SK-N-SH (cell line): ENCODE data around the gene CTSH. TPM values are rescaled to one million over a fixed set of nuclear protein-coding genes. Genes with fewer than 3 reads are reported as not detected.

Experiments used
- CTCF ChIA-PET: fragments of 300-600, 350-600 bp; formaldehyde crosslinking; extraction: SDS; loops from one replicate; lab custom pipeline; 2021; lab: Yijun Ruan, JAX
- POLR2A ChIA-PET: fragments of 350-600 bp; sonication (Branson Sonifier 250); formaldehyde crosslinking; extraction: SDS; loops from one replicate; lab custom pipeline; 2020; ENCODE audit warnings: antibody characterized with exemption, inconsistent platforms; lab: Yijun Ruan, JAX
- DNase-seq: peaks from one replicate; pipeline ENCODE4 v3.0.0; 2012
- H2AFZ ChIP-seq: fragments of 200-600 bp; sonication (generic); 2 replicates; pipeline ENCODE4 v1.8.1; 2016; ENCODE audit warnings: antibody characterized with exemption, mild to moderate bottlenecking, low read depth
- H3F3A ChIP-seq: fragments of 200-600 bp; sonication (generic); replicated peaks from 2 replicates; pipeline ENCODE3; 2016; ENCODE audit warnings: antibody characterized with exemption, mild to moderate bottlenecking; ENCODE audit not compliant: insufficient read depth
- H3K27ac ChIP-seq, 2 experiments: fragments of 200-500 bp in 1 of 2; fragments of 200-600 bp in 1 of 2; sonication (Bioruptor generic) in 1 of 2; sonication (generic), shearing (Covaris generic) in 1 of 2; 2 replicates each; pipeline versions ENCODE4 v1.5.1 to v1.6.1; 2014 to 2016; ENCODE audit warnings: low read depth in 2 of 2, inconsistent platforms in 1 of 2, low read length in 1 of 2, mild to moderate bottlenecking in 1 of 2, mixed read lengths in 1 of 2
- H3K27me3 ChIP-seq: fragments of 200-600 bp; sonication (generic), shearing (Covaris generic); 2 replicates; pipeline ENCODE4 v1.6.1; 2016; ENCODE audit warnings: mixed run types; ENCODE audit not compliant: insufficient read depth
- H3K36me3 ChIP-seq, 2 experiments: fragments of 200-500 bp in 1 of 2; fragments of 200-600 bp in 1 of 2; sonication (Bioruptor generic) in 1 of 2; sonication (generic) in 1 of 2; replicated peaks in 1 of 2; 2 replicates each; pipeline versions ENCODE3 to v1.5.1; 2014 to 2016; ENCODE audit warnings: low read length in 1 of 2, mild to moderate bottlenecking in 1 of 2; ENCODE audit not compliant: insufficient read depth in 2 of 2, control insufficient read depth in 1 of 2
- H3K4me1 ChIP-seq, 2 experiments: fragments of 200-500 bp in 1 of 2; fragments of 200-600 bp in 1 of 2; sonication (Bioruptor generic) in 1 of 2; sonication (generic), shearing (Covaris generic) in 1 of 2; 2 replicates each; pipeline versions ENCODE4 v1.5.1 to v1.6.1; 2014 to 2016; ENCODE audit warnings: low read depth in 1 of 2, low read length in 1 of 2, mixed run types in 1 of 2; ENCODE audit not compliant: insufficient read depth in 2 of 2, control insufficient read depth in 1 of 2
- H3K4me2 ChIP-seq: fragments of 200-600 bp; sonication (generic), shearing (Covaris generic); 2 replicates; pipeline ENCODE4 v1.6.1; 2017; ENCODE audit warnings: mixed run types
- H3K4me3 ChIP-seq, 2 experiments: fragments of 200-500 bp in 1 of 2; fragments of 200-600 bp in 1 of 2; sonication (Bioruptor generic) in 1 of 2; sonication (generic), shearing (Covaris generic) in 1 of 2; 2 replicates each; pipeline versions ENCODE4 v1.5.1 to v1.8.1; 2014 to 2016; ENCODE audit warnings: low read depth in 2 of 2, inconsistent platforms in 1 of 2, low read length in 1 of 2, mild to moderate bottlenecking in 1 of 2, mixed read lengths in 1 of 2, moderate library complexity in 1 of 2
- H3K79me2 ChIP-seq: fragments of 200-600 bp; sonication (generic); 2 replicates; pipeline ENCODE4 v1.8.1; 2017; ENCODE audit warnings: mild to moderate bottlenecking; ENCODE audit not compliant: insufficient read depth
- H3K9ac ChIP-seq: fragments of 200-600 bp; sonication (generic); 2 replicates; pipeline ENCODE4 v1.6.1; 2017; ENCODE audit warnings: mixed run types
- H3K9me2 ChIP-seq: fragments of 200-600 bp; sonication (generic); 2 replicates; pipeline ENCODE4 v1.6.1; 2017; ENCODE audit warnings: mixed run types
- H3K9me3 ChIP-seq: fragments of 200-600 bp; sonication (generic); 2 replicates; pipeline ENCODE4 v1.6.1; 2017; ENCODE audit warnings: mixed run types, mild to moderate bottlenecking, moderate library complexity
- H4K20me1 ChIP-seq: fragments of 200-600 bp; sonication (generic); 2 replicates; pipeline ENCODE4 v1.6.1; 2017; ENCODE audit warnings: mild to moderate bottlenecking, mixed run types; ENCODE audit not compliant: insufficient read depth
- EP300 ChIP-seq, 2 experiments: IDR thresholded peaks; 2 replicates each; pipeline versions ENCODE4 v1.4.0 to v1.6.1; 2012; ENCODE audit warnings: borderline replicate concordance in 1 of 2, low read depth in 1 of 2, low read length in 1 of 2
- EZH2phosphoT487 ChIP-seq: fragments of 200-600 bp; sonication (generic); IDR thresholded peaks from 2 replicates; pipeline ENCODE4 v1.6.1; 2017; ENCODE audit warnings: low read depth, mixed run types, mild to moderate bottlenecking, antibody characterized with exemption, moderate library complexity, borderline replicate concordance
- FOSL2 ChIP-seq: IDR thresholded peaks from 2 replicates; pipeline ENCODE4 v1.4.0; 2012; ENCODE audit warnings: low read depth, mild to moderate bottlenecking, moderate library complexity, borderline replicate concordance
- FOXM1 ChIP-seq: IDR thresholded peaks from 2 replicates; pipeline ENCODE4 v1.4.0; 2012; ENCODE audit warnings: low read depth, mild to moderate bottlenecking
- GATA2 ChIP-seq: sonication (generic); formaldehyde crosslinking; IDR thresholded peaks from 2 replicates; pipeline ENCODE4 v1.5.0; 2020; ENCODE audit warnings: mild to moderate bottlenecking, missing genetic modification reagents
- JUND ChIP-seq: IDR thresholded peaks from 2 replicates; pipeline ENCODE4 v1.4.0; 2012
- MEF2A ChIP-seq: IDR thresholded peaks from 2 replicates; pipeline ENCODE4 v1.4.0; 2012; ENCODE audit warnings: low read depth, borderline replicate concordance
- NFIC ChIP-seq: IDR thresholded peaks from 2 replicates; pipeline ENCODE4 v1.4.0; 2012; ENCODE audit warnings: borderline replicate concordance
- RAD21 ChIP-seq: IDR thresholded peaks from 2 replicates; pipeline ENCODE4 v1.6.1; 2012; ENCODE audit warnings: mild to moderate bottlenecking, low read length
- RFX5 ChIP-seq: IDR thresholded peaks from 2 replicates; pipeline ENCODE4 v1.6.1; 2012; ENCODE audit warnings: mild to moderate bottlenecking, improper control_type of control experiment, low read length
- RXRA ChIP-seq: IDR thresholded peaks from 2 replicates; pipeline ENCODE4 v1.4.0; 2012; ENCODE audit warnings: low read depth, mild to moderate bottlenecking, borderline replicate concordance
- TEAD4 ChIP-seq: IDR thresholded peaks from 2 replicates; pipeline ENCODE4 v1.4.0; 2012; ENCODE audit warnings: mild to moderate bottlenecking, borderline replicate concordance; ENCODE audit not compliant: insufficient read depth
- WGBS: methylation state at CpG from one replicate; pipeline ENCODE4 v1.1.6; 2017; ENCODE audit warnings: low lambda C conversion rate; 5-methylcytosine and 5-hydroxymethylcytosine counted together
- polyA plus RNA-seq, 3 experiments: library from polyadenylated mRNA; depleted of rRNA; stranded (reverse); fragments of >200 nt; gene quantifications; 2 replicates each; pipeline ENCODE4 v1.2.3, GENCODE V29; 2012
- TF ChIP-seq, protein P1 (sequence below): IDR thresholded peaks from 2 replicates; pipeline ENCODE4 v1.4.0; 2012; ENCODE audit warnings: low read depth
- TF ChIP-seq, protein P2 (sequence below): IDR thresholded peaks from 2 replicates; pipeline ENCODE4; 2012
- TF ChIP-seq, protein P3 (sequence below): IDR thresholded peaks from 2 replicates; pipeline ENCODE4 v1.4.0; 2012; ENCODE audit warnings: low read depth, borderline replicate concordance
- TF ChIP-seq, protein P4 (sequence below): fragments of 200-600 bp; sonication (generic); IDR thresholded peaks from 2 replicates; pipeline ENCODE4 v1.6.1; 2017; ENCODE audit warnings: antibody characterized with exemption, mild to moderate bottlenecking, moderate library complexity
- TF ChIP-seq, protein P5 (sequence below): fragments of 150-350 bp; IDR thresholded peaks from 2 replicates; pipeline ENCODE4 v1.6.1; 2016; ENCODE audit warnings: mild to moderate bottlenecking, low read depth, low read length
- TF ChIP-seq, protein P6 (sequence below): IDR thresholded peaks from 2 replicates; pipeline ENCODE4 v1.6.1; 2012; ENCODE audit warnings: mild to moderate bottlenecking, low read depth, low read length, moderate library complexity

CTSH gene
- polyA plus RNA-seq, 1 of the 3 experiments (the other 2 are of a cell fraction), result 22.7 TPM

DNA sequence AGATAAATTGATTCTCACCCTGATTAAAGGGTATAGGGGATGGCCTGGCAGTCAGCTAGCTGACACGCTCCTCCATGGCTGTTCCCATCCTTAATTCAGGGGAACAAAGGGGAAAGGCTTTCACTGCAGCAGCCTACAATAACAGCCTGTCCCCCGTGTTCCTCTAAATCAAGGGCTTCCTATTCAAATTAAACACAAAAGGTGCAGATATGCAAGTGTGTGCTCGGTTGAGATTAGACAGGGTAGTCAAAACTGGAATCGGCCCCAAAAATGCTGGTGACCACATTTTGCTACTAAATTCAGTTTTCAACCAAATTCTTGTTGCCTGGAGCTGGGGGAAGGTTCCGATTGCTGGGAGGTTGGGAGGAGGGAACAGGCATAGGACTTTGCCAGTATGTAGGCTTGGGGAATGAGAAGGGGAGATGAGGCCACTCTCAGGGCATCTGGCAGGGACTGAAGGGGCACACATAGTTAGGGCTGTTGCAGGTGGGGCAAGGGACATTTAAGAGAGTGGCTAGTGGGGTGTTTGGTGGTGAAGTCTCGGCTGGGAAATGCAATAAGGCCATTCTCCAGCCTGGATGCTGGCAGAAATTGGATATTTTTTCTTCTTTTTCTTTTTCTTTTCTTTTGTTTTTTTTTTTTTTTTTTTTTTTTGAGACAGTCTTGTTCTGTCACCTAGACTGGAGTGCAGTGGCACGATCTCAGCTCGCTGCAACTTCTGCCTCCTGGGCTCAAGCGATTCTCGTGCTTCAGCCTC is 32.9 kb upstream of the CTSH start:
- Histone ChIP-seq H3K27me3 (no peaks in the 10 kb centered on the region), H2AFZ (no peak overlapping the region), H4K20me1 (no peaks in the 10 kb centered on the region), H3K4me1 (peaks cover 0 to 6% of the 10 kb centered on the region in 2 experiments; a peak in 1 of 4 replicates), H3K27ac (no peak overlapping the region), H3F3A (no peaks in the 10 kb centered on the region), H3K4me3 (no peak overlapping the region), H3K9ac (no peak overlapping the region), H3K79me2 (no peaks in the 10 kb centered on the region), H3K36me3 (no peaks in the 10 kb centered on the region), H3K9me2 (no peaks in the 10 kb centered on the region), H3K4me2 (no peak overlapping the region), H3K9me3 (no peaks in the 10 kb centered on the region)
- WGBS, result 90% methylated on average over 10 of the region's 10 CpGs
- ChIA-PET CTCF (interaction anchor here (0.7 to 8.2 kb wide), 7 partner anchors 11 to 240 kb away, joined by 3 to 79 read pairs (median 4); no protein-coding TSS in a partner anchor), POLR2A (no interaction called here)
- TF ChIP-seq, protein P1, sequence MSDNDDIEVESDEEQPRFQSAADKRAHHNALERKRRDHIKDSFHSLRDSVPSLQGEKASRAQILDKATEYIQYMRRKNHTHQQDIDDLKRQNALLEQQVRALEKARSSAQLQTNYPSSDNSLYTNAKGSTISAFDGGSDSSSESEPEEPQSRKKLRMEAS, result no peak
- no peak for TF ChIP-seq EZH2phosphoT487
- TF ChIP-seq RFX5, result no peak
- no peak for TF ChIP-seq TEAD4
- TF ChIP-seq, protein P2, sequence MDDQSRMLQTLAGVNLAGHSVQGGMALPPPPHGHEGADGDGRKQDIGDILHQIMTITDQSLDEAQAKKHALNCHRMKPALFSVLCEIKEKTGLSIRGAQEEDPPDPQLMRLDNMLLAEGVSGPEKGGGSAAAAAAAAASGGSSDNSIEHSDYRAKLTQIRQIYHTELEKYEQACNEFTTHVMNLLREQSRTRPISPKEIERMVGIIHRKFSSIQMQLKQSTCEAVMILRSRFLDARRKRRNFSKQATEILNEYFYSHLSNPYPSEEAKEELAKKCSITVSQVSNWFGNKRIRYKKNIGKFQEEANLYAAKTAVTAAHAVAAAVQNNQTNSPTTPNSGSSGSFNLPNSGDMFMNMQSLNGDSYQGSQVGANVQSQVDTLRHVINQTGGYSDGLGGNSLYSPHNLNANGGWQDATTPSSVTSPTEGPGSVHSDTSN, result no peak
- no peak for TF ChIP-seq FOXM1
- TF ChIP-seq, protein P3, sequence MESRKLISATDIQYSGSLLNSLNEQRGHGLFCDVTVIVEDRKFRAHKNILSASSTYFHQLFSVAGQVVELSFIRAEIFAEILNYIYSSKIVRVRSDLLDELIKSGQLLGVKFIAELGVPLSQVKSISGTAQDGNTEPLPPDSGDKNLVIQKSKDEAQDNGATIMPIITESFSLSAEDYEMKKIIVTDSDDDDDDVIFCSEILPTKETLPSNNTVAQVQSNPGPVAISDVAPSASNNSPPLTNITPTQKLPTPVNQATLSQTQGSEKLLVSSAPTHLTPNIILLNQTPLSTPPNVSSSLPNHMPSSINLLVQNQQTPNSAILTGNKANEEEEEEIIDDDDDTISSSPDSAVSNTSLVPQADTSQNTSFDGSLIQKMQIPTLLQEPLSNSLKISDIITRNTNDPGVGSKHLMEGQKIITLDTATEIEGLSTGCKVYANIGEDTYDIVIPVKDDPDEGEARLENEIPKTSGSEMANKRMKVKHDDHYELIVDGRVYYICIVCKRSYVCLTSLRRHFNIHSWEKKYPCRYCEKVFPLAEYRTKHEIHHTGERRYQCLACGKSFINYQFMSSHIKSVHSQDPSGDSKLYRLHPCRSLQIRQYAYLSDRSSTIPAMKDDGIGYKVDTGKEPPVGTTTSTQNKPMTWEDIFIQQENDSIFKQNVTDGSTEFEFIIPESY, result no peak
- TF ChIP-seq FOSL2, result no peak
- TF ChIP-seq, protein P4, sequence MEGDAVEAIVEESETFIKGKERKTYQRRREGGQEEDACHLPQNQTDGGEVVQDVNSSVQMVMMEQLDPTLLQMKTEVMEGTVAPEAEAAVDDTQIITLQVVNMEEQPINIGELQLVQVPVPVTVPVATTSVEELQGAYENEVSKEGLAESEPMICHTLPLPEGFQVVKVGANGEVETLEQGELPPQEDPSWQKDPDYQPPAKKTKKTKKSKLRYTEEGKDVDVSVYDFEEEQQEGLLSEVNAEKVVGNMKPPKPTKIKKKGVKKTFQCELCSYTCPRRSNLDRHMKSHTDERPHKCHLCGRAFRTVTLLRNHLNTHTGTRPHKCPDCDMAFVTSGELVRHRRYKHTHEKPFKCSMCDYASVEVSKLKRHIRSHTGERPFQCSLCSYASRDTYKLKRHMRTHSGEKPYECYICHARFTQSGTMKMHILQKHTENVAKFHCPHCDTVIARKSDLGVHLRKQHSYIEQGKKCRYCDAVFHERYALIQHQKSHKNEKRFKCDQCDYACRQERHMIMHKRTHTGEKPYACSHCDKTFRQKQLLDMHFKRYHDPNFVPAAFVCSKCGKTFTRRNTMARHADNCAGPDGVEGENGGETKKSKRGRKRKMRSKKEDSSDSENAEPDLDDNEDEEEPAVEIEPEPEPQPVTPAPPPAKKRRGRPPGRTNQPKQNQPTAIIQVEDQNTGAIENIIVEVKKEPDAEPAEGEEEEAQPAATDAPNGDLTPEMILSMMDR, result no peak
- TF ChIP-seq, protein P5, sequence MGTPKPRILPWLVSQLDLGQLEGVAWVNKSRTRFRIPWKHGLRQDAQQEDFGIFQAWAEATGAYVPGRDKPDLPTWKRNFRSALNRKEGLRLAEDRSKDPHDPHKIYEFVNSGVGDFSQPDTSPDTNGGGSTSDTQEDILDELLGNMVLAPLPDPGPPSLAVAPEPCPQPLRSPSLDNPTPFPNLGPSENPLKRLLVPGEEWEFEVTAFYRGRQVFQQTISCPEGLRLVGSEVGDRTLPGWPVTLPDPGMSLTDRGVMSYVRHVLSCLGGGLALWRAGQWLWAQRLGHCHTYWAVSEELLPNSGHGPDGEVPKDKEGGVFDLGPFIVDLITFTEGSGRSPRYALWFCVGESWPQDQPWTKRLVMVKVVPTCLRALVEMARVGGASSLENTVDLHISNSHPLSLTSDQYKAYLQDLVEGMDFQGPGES, result no peak
- no peak for TF ChIP-seq GATA2 (CRISPR knock-in tag)
- TF ChIP-seq MEF2A, result no peak
- TF ChIP-seq, protein P6, sequence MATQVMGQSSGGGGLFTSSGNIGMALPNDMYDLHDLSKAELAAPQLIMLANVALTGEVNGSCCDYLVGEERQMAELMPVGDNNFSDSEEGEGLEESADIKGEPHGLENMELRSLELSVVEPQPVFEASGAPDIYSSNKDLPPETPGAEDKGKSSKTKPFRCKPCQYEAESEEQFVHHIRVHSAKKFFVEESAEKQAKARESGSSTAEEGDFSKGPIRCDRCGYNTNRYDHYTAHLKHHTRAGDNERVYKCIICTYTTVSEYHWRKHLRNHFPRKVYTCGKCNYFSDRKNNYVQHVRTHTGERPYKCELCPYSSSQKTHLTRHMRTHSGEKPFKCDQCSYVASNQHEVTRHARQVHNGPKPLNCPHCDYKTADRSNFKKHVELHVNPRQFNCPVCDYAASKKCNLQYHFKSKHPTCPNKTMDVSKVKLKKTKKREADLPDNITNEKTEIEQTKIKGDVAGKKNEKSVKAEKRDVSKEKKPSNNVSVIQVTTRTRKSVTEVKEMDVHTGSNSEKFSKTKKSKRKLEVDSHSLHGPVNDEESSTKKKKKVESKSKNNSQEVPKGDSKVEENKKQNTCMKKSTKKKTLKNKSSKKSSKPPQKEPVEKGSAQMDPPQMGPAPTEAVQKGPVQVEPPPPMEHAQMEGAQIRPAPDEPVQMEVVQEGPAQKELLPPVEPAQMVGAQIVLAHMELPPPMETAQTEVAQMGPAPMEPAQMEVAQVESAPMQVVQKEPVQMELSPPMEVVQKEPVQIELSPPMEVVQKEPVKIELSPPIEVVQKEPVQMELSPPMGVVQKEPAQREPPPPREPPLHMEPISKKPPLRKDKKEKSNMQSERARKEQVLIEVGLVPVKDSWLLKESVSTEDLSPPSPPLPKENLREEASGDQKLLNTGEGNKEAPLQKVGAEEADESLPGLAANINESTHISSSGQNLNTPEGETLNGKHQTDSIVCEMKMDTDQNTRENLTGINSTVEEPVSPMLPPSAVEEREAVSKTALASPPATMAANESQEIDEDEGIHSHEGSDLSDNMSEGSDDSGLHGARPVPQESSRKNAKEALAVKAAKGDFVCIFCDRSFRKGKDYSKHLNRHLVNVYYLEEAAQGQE, result no peak
- TF ChIP-seq NFIC, result no peak
- no peak for TF ChIP-seq RAD21
- no peak for TF ChIP-seq EP300 (IDR thresholded peaks at IDR 0.05; ENCODE audit: borderline replicate concordance in 1 of 2, low read depth in 1 of 2, low read length in 1 of 2)
- TF ChIP-seq RXRA, result no peak
- TF ChIP-seq JUND, result no peak
- no peak for DNase-seq
